HG03039 (cell line): ENCODE results near the gene RRP15.
"Not testable (repeated sequence)": the region's sequence is repeated elsewhere in the genome, so short reads cannot be mapped to it uniquely, and the experiment has no call there.

ENCODE experiments used
- ATAC-seq: cut with Tn5 transposase; IDR thresholded peaks from one replicate; pipeline ENCODE4 v1.9.1; 2021; ENCODE audit warnings: mild to moderate bottlenecking, moderate library complexity; ENCODE audit not compliant: unreplicated experiment

RRP15 gene

DNA sequence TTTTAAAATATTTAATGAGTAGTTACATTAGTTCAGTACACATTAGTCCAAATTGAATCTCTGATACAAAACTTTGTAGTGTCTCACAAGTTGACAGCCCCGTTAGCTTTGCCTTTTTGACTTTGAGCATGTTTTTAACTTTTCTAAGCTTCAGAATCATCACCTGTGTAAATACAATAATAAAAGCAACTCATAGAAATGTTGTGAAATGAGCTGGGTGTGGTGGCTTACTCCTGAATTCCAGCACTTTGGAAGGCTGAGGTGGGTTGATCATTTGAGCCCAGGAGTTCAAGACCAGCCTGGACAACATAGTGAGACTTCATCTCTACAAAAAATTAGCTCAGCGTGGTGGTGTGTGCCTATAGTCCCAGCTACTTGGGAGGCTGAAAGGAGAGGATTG, 11.1 kb downstream of the RRP15 start:
- no peak for ATAC-seq

DNA sequence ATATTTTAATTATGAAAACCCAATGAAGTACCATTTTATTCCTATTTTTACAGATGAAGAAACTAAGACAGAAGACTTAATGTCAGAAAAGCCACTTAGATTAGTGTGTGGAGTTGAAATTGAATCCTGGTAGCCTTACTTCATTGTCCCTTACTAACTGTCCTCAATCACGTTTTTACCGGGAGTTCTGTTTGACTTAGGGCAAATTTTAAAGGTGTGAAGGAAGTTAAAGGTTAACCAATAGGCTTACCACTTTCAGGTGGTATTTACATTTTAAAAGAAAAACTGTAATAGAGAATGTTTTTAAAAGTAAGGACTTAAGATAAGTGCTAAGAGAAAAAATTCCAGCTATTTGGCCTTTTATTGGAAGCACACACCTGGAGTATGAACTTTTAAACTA, 12.4 kb downstream of the RRP15 start:
- no peak for ATAC-seq

DNA sequence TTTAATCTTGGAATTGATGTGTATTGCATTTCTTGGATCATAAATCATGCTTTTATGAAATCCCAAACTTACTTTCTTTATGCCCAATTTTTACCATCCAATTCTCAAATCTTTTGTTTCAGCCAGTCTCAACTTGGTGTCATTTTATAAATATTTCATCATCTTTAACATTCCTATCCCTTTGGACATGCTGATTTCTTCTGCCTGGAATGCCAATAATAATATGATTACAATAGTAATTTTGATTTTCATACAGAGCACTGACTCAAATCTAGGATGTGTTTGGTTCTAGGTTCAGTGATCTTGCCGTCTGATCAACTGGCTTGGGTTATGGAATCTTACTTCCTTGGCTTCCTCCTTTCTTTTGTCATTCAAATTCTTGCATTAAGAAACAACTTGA, 12.8 kb downstream of the RRP15 start:
- no peak for ATAC-seq

DNA sequence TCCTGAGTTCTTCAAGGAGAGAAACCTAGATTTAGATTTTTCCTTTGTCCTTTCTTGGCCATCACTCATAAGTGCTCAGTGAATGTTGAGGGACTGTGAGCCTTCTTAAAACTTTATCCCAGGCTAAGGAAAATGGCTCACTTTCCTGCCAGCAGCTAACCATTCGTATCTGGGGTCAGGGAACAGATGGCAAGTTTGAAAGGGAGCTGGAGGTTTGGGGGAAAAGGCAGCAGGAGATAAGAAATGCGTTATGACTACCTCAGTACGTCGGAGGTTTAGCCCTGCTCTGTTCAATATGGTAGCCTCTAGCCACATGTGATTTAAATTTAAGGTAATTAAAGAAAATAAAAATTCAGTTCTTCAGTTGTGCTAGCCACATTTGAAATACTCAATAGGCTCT, 13.3 kb downstream of the RRP15 start:
- ATAC-seq = no peak

DNA sequence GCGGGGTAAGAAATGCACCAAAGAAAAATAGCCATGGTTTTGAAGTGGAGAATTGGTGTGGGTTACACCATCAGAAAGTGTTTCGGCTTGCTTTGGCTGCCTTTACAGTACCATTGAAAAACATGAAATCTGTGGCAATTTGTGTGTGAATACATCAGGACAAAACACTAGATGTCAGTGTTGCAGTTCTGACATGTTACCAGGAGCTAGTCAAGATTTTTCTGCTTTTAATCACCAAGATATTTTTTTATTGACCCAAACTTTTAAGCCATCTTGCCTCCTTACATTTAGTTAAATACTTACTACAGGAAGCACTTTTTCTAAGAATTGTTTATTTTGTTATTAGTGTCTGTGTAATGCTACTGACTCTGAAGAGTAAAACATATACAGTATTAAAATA, 14.3 kb downstream of the RRP15 start:
- no peak for ATAC-seq

DNA sequence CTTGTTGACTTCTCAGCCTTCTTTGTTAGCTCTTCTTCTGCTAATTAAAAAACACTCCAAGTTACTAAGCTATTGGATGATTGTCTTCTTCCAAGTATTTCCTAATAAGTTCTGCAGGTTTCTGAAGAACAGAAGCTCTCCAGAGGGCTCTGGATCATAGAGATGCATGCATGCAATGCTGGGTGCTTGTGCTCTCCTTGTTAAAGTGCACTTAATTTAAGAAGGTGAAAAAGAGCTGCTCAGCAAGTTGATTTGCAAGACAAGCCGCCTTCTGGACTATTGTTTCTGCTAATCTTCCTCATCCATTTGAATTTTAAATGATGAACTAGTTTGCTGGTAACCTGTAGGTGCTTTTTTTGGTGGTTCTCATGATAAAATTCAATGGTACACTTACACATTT, 16.1 kb downstream of the RRP15 start:
- no peak for ATAC-seq

DNA sequence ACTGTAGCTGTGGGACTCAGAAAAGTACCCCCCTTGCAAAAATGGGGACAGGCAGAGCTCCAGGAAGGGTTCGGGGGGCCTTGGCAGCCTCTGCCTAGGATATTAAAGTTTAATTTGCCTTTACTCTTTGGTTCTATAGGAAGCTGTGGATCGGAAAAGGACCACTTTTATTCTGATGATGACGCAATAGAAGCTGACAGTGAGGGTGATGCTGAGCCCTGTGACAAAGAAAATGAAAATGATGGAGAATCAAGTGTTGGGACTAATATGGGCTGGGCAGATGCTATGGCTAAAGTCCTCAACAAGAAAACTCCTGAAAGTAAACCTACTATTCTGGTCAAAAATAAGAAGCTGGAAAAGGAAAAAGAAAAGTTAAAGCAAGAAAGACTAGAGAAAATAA, 17.1 kb downstream of the RRP15 start:
- ATAC-seq = no peak

DNA sequence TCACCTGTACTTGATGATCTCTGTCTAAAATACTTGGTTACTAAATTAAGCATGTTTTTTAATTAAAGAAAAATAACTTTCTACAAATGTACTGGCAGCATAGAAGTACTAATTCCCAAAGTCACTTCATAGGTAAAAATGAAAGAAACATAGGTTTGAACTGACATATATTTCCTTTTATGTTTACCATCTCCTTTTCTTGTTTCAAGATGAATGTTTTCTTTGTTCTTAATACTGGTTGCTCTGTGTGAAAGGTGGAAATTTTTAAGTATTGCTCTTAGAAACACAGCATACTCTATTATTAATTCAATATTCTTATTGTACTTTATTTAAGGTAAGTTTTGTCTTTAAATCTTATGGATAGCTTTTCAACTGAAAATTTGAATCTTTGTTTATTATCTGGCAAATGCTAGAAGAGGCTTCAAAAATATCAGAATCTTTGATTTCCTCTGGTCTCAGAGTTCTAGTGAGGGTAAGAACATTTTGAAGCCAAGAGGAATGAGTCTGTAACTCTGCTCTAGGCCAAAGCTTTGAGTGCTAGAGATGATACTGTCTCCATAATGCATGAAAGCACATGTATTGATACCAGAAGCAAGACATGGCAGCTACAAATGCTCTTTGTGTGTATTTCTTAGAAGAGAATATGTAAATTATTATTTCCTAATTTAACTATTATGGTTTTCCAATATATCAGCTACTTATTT, 18.2 kb downstream of the RRP15 start:
- peak; percentile 43 for ATAC-seq

DNA sequence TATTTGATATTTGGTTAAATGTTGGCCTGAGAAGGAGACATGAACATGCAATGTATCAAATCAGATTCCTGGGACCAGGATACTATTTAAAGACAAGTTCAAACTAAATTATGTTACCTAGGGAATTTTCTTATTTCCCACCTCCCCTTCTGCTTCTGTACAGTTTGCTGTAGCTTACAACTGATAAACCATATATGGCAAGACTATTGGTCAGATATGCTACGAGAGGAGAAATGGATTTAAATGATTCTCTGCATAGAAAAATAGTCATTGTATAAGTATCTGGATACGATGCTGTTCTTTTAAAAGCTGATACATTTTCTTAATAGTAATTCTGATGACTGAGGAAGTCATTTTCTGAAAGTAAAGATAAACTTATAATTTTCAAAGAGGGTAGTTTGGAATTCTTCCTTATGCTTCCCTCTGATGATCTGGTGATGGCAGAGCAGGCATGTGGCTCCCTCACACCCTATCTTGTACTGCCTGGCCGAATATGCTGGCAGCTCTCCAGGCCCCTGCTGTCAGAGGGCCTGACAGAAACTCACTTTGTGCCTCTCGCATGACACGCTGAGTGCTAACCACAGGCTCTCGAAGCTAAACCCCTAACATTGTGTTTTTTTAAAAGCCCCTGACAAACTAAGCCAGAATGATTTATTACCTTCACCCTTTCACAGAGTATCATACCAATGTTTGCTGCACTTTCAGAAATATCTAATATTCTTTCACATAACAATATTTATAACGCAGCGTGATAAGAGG, 19.4 kb downstream of the RRP15 start:
- no peak for ATAC-seq

DNA sequence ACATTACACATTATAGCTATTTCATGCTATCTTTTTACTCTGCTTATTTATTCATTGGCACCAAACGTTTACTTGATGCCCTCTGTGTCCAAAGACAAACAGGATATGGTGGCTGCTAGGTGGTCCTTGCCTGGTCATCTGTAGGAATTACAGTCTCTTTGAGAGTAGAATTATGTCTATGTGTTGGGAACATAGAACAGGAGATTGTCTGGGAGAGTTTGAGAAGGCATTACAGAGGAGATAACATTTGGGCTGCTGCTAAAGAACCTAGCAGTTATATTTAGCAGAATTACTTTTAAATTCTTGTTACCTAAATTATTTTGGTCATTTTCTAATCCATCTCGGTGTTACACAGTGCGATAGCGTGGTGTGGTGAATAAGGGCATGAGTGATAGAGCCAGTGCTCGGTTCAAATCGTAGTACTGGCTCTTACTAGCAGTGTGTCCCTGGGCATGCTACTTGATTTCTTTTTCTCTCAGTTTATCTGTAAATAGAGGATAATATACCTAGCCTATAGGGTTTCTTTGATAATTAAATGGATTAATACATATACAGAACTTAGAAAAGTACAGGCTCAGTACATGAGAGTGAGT, 20.5 kb downstream of the RRP15 start:
- no peak for ATAC-seq

DNA sequence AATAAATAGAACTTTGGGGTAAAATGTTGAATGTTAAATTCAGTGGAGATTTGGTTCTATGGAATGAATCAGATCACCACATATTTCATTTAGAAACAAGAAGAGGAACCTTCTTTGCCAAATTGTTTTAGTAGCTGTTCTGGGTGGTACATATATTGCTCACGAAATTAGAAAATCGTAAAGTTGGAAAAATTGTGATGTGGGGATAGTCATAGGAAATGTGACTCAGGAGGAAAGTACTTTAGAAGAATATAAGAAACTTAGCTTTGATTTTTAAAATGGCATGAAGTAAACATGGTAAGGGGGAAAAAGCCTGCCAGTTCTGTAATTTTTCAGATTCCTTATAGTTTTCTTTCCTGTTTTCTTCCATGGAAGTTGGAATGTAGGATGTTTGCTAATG, 27.4 kb downstream of the RRP15 start:
- ATAC-seq = no peak

DNA sequence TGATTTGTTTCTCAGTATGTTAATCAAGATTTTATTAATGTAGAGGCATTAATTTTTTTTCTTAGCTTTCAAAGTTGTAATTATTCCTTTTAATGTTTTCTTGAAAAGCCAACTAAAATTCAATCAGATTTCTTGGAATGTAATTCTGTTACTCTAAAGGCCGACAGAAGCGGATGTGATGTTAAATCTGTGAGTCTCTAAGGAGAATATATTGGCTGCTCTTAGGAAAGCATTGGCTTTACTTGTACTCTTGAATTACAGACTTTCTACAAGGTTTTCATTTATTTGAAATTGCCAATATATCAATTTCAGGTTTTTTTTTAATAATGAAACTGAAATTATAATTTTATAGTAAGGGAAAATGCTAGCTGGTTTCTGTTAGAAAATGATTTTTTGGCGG, 29.2 kb downstream of the RRP15 start:
- ATAC-seq = no peak

DNA sequence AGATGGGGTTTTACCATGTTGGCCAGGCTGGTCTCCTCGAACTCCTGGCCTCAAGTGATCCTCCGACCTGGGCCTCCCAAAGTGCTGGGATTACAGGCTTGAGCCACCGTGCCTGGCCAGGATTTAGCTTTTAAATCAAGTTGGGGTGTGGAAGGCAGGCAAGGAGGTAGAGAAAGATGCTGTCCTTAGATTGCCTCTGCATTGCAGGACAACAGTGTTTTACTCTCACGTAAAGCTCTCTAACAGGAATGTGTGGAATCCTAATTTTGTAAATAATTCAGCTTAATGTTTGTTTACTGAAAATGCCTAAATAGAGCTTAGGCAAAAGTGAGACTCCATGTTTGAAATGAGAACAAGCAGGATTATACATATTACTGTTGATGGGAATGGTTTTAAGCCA, 30.5 kb downstream of the RRP15 start:
- ATAC-seq = no peak

DNA sequence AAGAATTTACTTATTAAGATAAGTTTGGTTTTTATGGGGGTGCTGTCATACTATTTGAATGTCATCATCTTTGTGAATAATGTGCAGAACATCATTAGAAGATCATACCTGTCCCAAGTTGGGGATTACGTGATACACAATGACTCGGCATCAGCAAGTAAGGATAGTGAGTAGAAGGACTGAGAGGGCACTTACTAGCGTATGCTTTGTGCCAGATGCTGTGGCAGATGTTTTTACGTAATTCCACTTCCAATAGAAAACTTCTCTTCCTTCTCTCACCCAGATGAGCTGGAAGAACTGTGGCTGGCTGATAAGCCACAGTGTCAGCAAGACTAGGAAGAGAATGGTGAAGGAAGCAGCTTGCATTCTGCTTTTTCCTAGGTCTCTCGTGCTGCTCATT, 32.0 kb downstream of the RRP15 start:
- ATAC-seq = no peak

DNA sequence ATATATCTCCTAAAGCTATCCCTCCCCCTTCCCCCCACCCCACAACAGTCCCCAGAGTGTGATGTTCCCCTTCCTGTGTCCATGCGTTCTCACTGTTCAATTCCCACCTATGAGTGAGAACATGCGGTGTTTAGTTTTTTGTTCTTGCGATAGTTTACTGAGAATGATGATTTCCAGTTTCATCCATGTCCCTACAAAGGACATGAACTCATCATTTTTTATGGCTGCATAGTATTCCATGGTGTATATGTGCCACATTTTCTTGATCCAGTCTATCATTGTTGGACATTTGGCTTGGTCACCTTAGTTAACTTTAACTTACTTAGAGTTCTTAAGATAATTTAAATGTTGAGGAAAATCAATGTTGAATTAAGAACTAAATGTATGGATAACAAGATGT, 35.1 kb downstream of the RRP15 start:
- not testable (repeated sequence) for ATAC-seq

DNA sequence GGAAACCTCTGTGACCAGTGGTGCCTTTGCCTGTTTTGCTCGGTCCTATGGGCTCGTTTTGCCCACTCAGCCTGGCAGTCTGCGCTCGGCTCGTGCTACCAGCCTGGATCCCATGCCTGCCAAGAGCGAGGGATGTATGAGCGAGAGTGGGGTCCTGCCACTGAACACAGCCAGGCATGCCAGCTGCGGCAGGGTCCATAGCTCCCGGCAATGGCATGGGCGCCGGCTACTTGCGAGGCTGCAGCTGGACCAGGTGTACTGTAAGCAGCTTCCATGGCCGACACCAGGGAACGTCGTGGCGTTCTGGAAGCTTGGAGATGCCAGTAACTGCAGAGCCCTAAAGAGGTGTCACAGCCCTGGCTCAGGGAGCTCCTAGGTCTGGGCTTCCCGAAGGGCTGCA, 37.7 kb downstream of the RRP15 start:
- ATAC-seq = no peak

DNA sequence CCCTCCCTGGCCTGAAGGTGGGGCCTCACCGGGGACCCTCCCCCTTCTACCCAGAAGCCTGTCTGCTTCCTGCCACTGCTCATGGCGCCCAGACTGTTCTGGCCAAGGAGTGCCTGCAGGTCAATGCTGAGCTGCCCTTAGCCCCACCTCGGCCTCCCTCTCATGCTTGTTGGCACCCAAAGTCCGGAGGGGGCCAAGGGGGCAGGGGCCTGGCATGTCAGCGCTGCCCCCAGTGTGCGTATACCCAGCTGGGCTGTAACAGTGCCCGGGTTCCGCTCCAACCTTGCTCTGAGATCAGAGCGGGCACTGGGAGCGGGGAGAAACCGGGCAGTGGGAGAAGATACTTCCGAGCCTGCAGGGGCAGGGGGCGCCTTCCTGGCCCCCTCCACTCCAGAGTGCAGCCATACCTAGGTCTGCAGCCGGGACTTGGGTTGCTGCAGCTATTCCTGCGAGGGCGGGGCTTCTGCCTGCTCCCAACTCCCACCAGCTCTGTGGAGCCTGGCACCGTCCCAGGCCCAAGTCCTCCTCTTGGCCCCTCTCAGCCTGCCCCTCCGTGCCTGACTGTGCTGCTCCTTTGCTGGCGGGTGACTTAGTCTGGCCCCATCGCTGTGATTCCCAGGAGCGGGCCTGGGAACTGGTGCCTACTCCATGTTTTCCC, 38.6 kb downstream of the RRP15 start:
- no peak for ATAC-seq

DNA sequence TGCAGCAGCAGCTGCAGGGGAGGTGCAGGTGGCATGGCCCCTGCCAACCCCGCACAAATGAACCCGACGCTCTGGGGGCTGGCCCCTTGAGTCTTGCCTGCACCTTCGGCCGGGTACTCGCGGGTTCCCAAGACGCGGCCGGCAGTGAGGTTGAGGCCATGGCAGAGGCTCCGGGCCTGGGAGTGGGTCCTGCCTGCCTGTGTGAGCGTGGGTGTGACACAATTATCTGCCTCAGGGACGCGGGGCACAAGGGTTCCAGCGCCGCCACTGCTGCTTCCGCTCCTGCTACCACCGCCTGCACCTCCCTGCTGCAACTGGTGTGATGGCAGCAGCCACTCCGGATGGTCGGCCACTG, 39.1 kb downstream of the RRP15 start:
- no peak for ATAC-seq

DNA sequence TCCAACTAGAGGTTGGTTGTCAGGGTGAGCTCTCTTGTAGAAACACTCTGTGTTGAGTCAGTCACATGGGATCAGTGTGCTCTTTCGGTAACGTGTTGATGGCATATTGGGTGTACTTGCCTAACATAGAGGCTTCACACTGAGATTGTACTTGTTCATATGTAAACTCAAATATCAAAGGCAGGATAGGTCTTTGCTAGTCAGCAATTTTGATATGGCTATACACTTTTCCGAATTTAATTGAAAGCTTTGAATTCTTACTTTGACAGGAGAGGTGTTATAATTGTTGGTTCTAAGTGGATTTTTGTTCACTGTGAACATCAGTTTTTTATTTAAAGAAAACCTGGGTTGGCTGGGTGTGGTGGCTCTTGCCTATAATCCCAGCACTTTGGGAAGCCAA, 43.7 kb downstream of the RRP15 start:
- ATAC-seq = no peak

DNA sequence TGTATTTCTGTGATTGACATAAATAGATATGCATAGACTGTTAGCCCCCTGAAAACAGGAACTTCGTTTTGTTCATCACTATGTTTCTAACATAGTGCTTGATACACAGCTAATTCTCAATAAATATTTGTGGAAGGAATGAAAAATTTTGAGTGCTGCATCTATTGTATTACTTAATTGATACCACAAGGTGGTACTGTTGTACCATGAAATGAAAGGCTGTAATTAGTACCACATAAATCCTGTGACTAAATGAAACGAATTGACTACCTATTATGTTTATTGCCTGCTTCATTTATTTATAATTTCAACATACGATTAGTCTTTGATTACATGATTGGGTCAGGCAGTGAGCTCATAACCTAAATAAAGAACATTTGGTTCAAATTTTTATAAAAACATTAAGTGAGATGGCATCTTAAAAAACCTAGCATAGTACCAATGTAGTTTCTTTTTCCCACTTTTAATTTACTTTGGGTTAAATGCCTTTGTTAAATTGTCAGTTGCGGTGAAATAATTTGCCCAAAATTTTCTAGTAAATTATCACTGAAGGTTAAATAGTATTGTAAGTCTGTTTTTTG, 45.0 kb downstream of the RRP15 start:
- no peak for ATAC-seq

DNA sequence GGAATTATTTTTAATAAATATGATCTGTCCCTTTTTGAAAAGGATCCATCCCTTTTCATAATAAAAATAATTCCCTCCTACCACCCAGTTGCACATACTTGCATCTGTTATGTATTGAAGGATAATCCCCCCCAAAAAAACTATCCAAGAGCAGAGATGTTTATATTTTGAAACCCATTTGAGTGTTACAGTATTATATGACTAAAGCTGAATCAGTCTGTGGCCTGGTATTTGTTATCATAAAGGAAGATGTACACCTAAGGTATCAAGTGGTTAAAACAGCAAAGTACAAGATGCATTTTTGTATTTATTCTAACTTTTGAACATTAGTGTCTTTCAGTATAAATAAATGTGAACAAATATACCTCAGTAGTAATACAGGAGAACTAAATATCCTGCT, 47.3 kb downstream of the RRP15 start:
- no peak for ATAC-seq

DNA sequence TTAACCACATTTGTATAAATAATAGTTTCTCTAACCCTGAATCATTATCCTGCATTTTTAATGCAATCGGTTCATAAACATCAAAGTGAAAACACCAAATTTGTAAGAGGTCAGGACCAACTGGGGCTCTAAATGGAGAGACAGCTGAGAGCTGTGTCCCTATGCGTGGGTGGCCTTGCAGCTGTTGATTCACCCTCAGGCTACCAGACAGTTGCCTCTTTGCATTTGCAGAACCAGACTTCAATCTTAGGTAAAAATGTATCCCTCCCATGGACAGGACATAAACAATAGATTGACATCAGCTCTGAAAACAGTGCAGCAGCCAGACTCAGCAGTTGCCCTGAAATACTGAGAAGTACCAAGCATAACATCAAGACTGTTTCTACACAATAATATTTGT, 51.2 kb downstream of the RRP15 start:
- ATAC-seq = peak; percentile 75
